B cell (primary cell): ENCODE data around the gene GK2.

Experiments used
- EZH2 ChIP-seq: IDR thresholded peaks from 2 replicates; pipeline ENCODE4 v1.6.1; 2012; ENCODE audit warnings: borderline replicate concordance, low read depth, mild to moderate bottlenecking, moderate library complexity, low read length; ENCODE audit not compliant: insufficient read depth, poor library complexity, severe bottlenecking
- TF ChIP-seq, protein P1 (sequence below): fragments of 200-600 bp; IDR thresholded peaks from one replicate; pipeline ENCODE4 v1.8.0; 2022; ENCODE audit warnings: antibody characterized with exemption, mild to moderate bottlenecking

DNA sequence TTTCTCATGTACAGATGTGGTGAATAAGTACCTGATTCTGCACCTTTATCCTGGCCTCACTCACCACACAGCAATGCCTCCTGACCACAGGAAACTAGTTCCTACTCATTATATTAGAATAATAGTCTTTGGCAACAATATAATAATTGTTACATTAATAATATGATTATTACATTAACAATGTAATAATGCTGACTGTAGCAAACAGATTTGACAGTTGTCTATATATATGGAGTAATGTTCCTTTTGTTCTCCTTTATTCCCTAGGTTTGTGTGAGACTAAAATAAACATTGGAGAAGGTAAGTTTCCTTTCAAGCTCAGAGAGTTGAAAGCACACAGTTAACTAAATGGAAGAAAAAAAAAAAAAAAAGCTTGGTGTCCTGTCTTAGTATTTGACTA, 41.6 kb downstream of the GK2 start:
- TF ChIP-seq, protein P1, sequence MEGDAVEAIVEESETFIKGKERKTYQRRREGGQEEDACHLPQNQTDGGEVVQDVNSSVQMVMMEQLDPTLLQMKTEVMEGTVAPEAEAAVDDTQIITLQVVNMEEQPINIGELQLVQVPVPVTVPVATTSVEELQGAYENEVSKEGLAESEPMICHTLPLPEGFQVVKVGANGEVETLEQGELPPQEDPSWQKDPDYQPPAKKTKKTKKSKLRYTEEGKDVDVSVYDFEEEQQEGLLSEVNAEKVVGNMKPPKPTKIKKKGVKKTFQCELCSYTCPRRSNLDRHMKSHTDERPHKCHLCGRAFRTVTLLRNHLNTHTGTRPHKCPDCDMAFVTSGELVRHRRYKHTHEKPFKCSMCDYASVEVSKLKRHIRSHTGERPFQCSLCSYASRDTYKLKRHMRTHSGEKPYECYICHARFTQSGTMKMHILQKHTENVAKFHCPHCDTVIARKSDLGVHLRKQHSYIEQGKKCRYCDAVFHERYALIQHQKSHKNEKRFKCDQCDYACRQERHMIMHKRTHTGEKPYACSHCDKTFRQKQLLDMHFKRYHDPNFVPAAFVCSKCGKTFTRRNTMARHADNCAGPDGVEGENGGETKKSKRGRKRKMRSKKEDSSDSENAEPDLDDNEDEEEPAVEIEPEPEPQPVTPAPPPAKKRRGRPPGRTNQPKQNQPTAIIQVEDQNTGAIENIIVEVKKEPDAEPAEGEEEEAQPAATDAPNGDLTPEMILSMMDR = no peak
- no peak for TF ChIP-seq EZH2
